HepG2 (cell line): ENCODE data around the gene IKZF3. TPM values are rescaled to one million over a fixed set of nuclear protein-coding genes. Genes with fewer than 3 reads are reported as not detected.

Experiments used
- ARID3A ChIP-seq: IDR thresholded peaks from 2 replicates; pipeline ENCODE4 v1.6.1; 2012; ENCODE audit warnings: low read depth, low read length, improper control_type of control experiment
- CAMTA2 ChIP-seq: sonication (generic); formaldehyde crosslinking; IDR thresholded peaks from 2 replicates; pipeline ENCODE4 v1.4.0; 2020; ENCODE audit warnings: mild to moderate bottlenecking, missing genetic modification reagents, borderline replicate concordance
- CHCHD3 ChIP-seq: sonication (generic); formaldehyde crosslinking; IDR thresholded peaks from 2 replicates; pipeline ENCODE4 v1.8.0; 2022; ENCODE audit warnings: mild to moderate bottlenecking, missing genetic modification reagents, moderate library complexity
- FUBP1 ChIP-seq: sonication (generic); formaldehyde crosslinking; IDR thresholded peaks from 2 replicates; pipeline ENCODE4 v1.5.1; 2020; ENCODE audit warnings: missing genetic modification reagents, mild to moderate bottlenecking, borderline replicate concordance
- HIC2 ChIP-seq: sonication (generic); formaldehyde crosslinking; IDR thresholded peaks from 2 replicates; pipeline ENCODE4 v1.9.0; 2022; ENCODE audit warnings: low read depth, missing genetic modification reagents
- KLF12 ChIP-seq: sonication (generic); formaldehyde crosslinking; IDR thresholded peaks from 2 replicates; pipeline ENCODE4 v1.4.0; 2020; ENCODE audit warnings: missing genetic modification reagents, borderline replicate concordance
- KMT2B ChIP-seq: IDR thresholded peaks from 2 replicates; pipeline ENCODE4 v1.6.1; 2016; ENCODE audit warnings: missing genetic modification reagents, missing compliant biosample characterization
- NR0B2 ChIP-seq: sonication (generic); formaldehyde crosslinking; IDR thresholded peaks from 2 replicates; pipeline ENCODE4 v1.4.0; 2020; ENCODE audit warnings: mild to moderate bottlenecking, missing genetic modification reagents
- TFE3 ChIP-seq: IDR thresholded peaks from 2 replicates; pipeline ENCODE4 v1.6.1; 2016
- ZFAT ChIP-seq: sonication (generic); formaldehyde crosslinking; conservative IDR thresholded peaks from 2 replicates; pipeline ENCODE4 v1.8.1; 2023; ENCODE audit warnings: missing genetic modification reagents, inconsistent platforms
- ZFP62 ChIP-seq: sonication (generic); formaldehyde crosslinking; IDR thresholded peaks from 2 replicates; pipeline ENCODE4 v1.4.0; 2020; ENCODE audit warnings: missing genetic modification reagents
- ZNF225 ChIP-seq: sonication (generic); formaldehyde crosslinking; IDR thresholded peaks from 2 replicates; pipeline ENCODE4 v1.4.0; 2020; ENCODE audit warnings: mild to moderate bottlenecking, missing genetic modification reagents
- ZNF230 ChIP-seq: sonication (generic); formaldehyde crosslinking; IDR thresholded peaks from 2 replicates; pipeline ENCODE4 v1.4.0; 2020; ENCODE audit warnings: mild to moderate bottlenecking, missing genetic modification reagents
- ZNF263 ChIP-seq: sonication (generic); formaldehyde crosslinking; IDR thresholded peaks from 2 replicates; pipeline ENCODE4 v1.4.0; 2020; ENCODE audit warnings: missing genetic modification reagents
- ZNF549 ChIP-seq: sonication (generic); formaldehyde crosslinking; IDR thresholded peaks from 2 replicates; pipeline ENCODE4 v1.5.0; 2020; ENCODE audit warnings: missing genetic modification reagents
- ZNF747 ChIP-seq: sonication (generic); formaldehyde crosslinking; IDR thresholded peaks from 2 replicates; pipeline ENCODE4 v1.8.1; 2023; ENCODE audit warnings: missing genetic modification reagents, mild to moderate bottlenecking, borderline replicate concordance
- ZNF75D ChIP-seq: sonication (generic); formaldehyde crosslinking; IDR thresholded peaks from 2 replicates; pipeline ENCODE4 v1.8.1; 2023; ENCODE audit warnings: missing genetic modification reagents, mild to moderate bottlenecking, borderline replicate concordance
- ZNF775 ChIP-seq: sonication (generic); formaldehyde crosslinking; IDR thresholded peaks from 2 replicates; pipeline ENCODE4 v1.4.0; 2020; ENCODE audit warnings: missing genetic modification reagents, mild to moderate bottlenecking, moderate library complexity, borderline replicate concordance
- ZNF83 ChIP-seq: sonication (generic); formaldehyde crosslinking; IDR thresholded peaks from 2 replicates; pipeline ENCODE4 v1.4.0; 2020; ENCODE audit warnings: missing genetic modification reagents, mild to moderate bottlenecking, borderline replicate concordance
- ZSCAN31 ChIP-seq: sonication (generic); formaldehyde crosslinking; IDR thresholded peaks from 2 replicates; pipeline ENCODE4 v1.5.0; 2020; ENCODE audit warnings: low read depth, mild to moderate bottlenecking, missing genetic modification reagents
- polyA plus RNA-seq, 8 experiments: library from polyadenylated mRNA; depleted of rRNA in 3 of 8; stranded (reverse) in 7 of 8; unstranded in 1 of 8; fragments of >200 nt; fragmentation: Illumina TruSeq in 4 of 8; extraction: Trizol in 4 of 8; gene quantifications; 2 replicates each; pipeline versions ENCODE4 v1.2.1 to v1.2.3, GENCODE V29; 2011 to 2016; ENCODE audit warnings: low read depth in 4 of 8, missing spikeins in 1 of 8, mixed read lengths in 1 of 8; ENCODE audit not compliant: insufficient read depth in 1 of 8
- total RNA-seq, 5 experiments: library from RNA; depleted of rRNA; stranded (reverse); fragments of >200 nt; fragmentation: Illumina TruSeq; extraction: Trizol; gene quantifications; 2 replicates each; pipeline ENCODE4 v1.2.3, GENCODE V29; 2016; ENCODE audit warnings: low read depth in 1 of 5

Gene IKZF3
- total and polyA plus RNA-seq, 2 of the 13 experiments (the other 11 are each of a cell fraction or from before 2014, with no cell fraction given) = not detected

- TF ChIP-seq ZNF747 (CRISPR knock-in tag) (no peak), FUBP1 (CRISPR knock-in tag) (no peak), ZFP62 (CRISPR knock-in tag) (no peak), CHCHD3 (CRISPR knock-in tag) (peak; percentile 96), HIC2 (CRISPR knock-in tag) (peak; percentile 95), ZFAT (CRISPR knock-in tag) (0 out of 2 replicates have a peak, but pooled peaks have one; percentile 50), ZSCAN31 (CRISPR knock-in tag) (peak; percentile 91; the same call in 1 of the 2 replicates), CAMTA2 (CRISPR knock-in tag) (no peak), KMT2B (CRISPR knock-in tag) (peak; percentile 85), ZNF263 (CRISPR knock-in tag) (peak; percentile 52), NR0B2 (peak; percentile 92), ARID3A (no peak), TFE3 (CRISPR knock-in tag) (peak; percentile 59; the same call in 1 of the 2 replicates), ZNF83 (CRISPR knock-in tag) (peak; percentile 82), KLF12 (CRISPR knock-in tag) (peak; percentile 85), ZNF549 (CRISPR knock-in tag) (peak; percentile 51; the same call in 1 of the 2 replicates), ZNF230 (CRISPR knock-in tag) (peak; percentile 86), ZNF75D (CRISPR knock-in tag) (no peak), ZNF225 (CRISPR knock-in tag) (no peak; the same call in none of the 2 replicates), ZNF775 (CRISPR knock-in tag) (peak; percentile 79)
These were observed 109.8 kb downstream of the IKZF3 start (continued) for GRCh38 chr17:39754161-39754957.
